ENCODE data around the gene OPRM1. TPM values are rescaled to one million over a fixed set of nuclear protein-coding genes. Genes with fewer than 3 reads are reported as not detected.

The OPRM1 gene
- total RNA-seq, 3 donors from 2014 or later = 0.57 TPM; not detected in 2

DNA sequence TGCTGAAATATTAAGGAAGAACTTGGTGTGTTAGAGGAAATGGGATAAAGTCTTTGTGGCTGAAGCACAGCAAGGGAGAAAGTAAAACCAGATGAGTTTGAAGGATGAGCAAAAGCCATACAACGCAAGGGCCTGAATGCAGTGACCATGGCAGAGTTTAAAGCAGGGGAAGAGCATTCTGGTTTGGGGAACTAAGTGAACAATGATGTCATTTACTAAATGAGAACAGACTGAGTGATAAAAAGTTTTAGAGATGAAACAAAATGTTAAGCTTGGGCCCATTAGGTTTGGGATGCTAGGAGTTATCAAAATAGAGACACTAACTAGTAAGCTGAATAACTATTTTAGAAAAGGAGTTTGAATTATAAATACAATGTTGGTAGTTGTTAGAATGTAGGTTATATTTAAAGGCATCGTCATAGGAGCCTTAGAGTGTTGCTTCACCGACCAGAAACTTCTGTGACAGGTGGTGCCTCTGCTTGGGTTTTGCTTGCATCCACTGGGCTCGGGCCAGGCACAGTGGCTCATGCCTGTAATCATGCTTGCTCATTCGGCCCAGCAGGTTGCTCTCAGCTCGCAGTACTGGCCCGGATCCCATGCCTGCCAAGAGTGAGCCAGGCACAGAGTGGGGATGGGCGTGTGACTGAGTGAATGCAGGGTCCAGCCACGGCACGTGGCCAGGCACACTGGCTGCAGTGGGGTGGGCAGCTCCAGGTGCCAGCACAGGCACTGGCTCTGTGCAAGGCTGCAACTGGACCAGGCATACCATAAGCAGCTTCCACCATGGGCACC is 37.4 kb upstream of the OPRM1 start:
- Histone ChIP-seq H3K36me3 (ENCODE audit: low read depth) (no peaks in the 10 kb centered on the region), H3K9me3 (no peaks in the 10 kb centered on the region), H3K4me1 (ENCODE audit: low read depth) (no peaks in the 10 kb centered on the region), H3K4me3 (no peak overlapping the region)
- ATAC-seq (no peak), DNase-seq (no peak)
- intact Hi-C loops (cut with DNase I, micrococcal nuclease) = no loop called here
- no peak for TF ChIP-seq CTCF (IDR thresholded peaks at IDR 0.05)

- Histone ChIP-seq H3K4me1 (ENCODE audit: low read depth) (no peaks in the 10 kb centered on the region), H3K9me3 (no peaks in the 10 kb centered on the region), H3K4me3 (no peak overlapping the region), H3K36me3 (ENCODE audit: low read depth) (no peaks in the 10 kb centered on the region)
- DNase-seq (no peak), ATAC-seq (no peak)
- TF ChIP-seq CTCF (IDR thresholded peaks at IDR 0.05) = no peak
- intact Hi-C loops (cut with DNase I, micrococcal nuclease) = no loop called here
Measured at GRCh38 chr6:154002894-154003293, 36.1 kb upstream of the OPRM1 start.

DNA sequence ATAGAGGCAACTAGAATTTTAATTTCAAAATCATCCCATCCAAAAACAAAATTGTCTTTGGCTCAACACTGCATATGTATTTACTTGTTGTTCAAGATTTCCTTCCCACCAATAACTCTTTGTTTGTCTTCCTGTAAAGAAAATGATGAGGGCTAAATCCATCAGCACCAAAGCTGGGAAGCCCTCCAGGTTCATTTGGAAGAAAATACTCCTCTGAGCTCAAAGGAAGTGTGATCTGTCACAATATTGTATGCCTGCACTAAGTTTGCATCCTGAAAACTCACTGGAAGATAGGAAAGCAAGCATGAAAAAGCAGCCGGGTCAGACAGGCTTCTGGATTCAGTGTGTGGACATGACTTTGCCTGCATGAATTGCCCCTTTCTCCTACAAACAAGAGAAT is 28.7 kb upstream of the OPRM1 start:
- intact Hi-C loops (cut with DNase I, micrococcal nuclease) = no loop called here
- H3K4me3 ChIP-seq = no peak overlapping the region
- H3K36me3 ChIP-seq (ENCODE audit: low read depth) = no peaks in the 10 kb centered on the region

DNA sequence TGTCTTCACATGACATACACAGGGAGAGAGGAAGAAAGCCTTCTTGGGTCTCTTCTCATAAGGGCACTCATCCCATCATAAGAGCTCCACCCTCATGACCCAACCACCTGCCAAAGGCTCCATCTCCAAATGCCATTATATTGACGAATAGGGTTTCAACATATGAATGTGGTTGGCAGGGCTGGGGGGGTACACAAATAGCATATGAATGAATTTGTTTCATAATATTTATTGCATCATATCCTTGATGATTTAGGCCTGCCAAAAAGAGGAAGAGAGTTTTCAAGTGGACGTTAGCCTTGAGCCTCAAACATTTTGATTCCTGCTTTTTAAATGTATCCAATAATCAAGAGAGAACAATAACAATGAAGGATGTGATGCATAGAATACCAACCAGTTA is 26.2 kb upstream of the OPRM1 start:
- Histone ChIP-seq H3K4me1 (ENCODE audit: low read depth) (no peaks in the 10 kb centered on the region), H3K9me3 (no peaks in the 10 kb centered on the region), H3K4me3 (no peak overlapping the region), H3K36me3 (ENCODE audit: low read depth) (no peaks in the 10 kb centered on the region)
- DNase-seq = no peak
- intact Hi-C loops (cut with DNase I, micrococcal nuclease) = no loop called here
- no peak for ATAC-seq
- TF ChIP-seq CTCF (IDR thresholded peaks at IDR 0.05) = no peak

More for the DNA sequence above, 28.7 kb upstream of the OPRM1 start:
- TF ChIP-seq CTCF (IDR thresholded peaks at IDR 0.05) = no peak
- ATAC-seq = no peak
- no peak for DNase-seq
- no peaks in the 10 kb centered on the region for H3K9me3 ChIP-seq
- H3K4me1 ChIP-seq (ENCODE audit: low read depth) = no peaks in the 10 kb centered on the region

- Histone ChIP-seq H3K4me1 (ENCODE audit: low read depth) (no peaks in the 10 kb centered on the region), H3K36me3 (ENCODE audit: low read depth) (no peaks in the 10 kb centered on the region), H3K4me3 (no peak overlapping the region), H3K9me3 (no peaks in the 10 kb centered on the region)
- intact Hi-C loops (cut with DNase I, micrococcal nuclease) = no loop called here
- DNase-seq (no peak), ATAC-seq (no peak)
- TF ChIP-seq CTCF (IDR thresholded peaks at IDR 0.05) = no peak
Measured at GRCh38 chr6:154017786-154018185, 21.3 kb upstream of the OPRM1 start.
